ENCODE measurements around the gene SBDS. TPM values are rescaled to one million over a fixed set of nuclear protein-coding genes. Genes with fewer than 3 reads are reported as not detected.
A peak's percentile ranks its signal among the peaks of the same experiment; 100 is the strongest.
"Not testable (repeated sequence)": the region's sequence is repeated elsewhere in the genome, so short reads cannot be mapped to it uniquely, and the experiment has no call there.

SBDS gene
- polyA plus RNA-seq, 4 donors, result 87.9 to 309 (median 203) TPM

- not testable (repeated sequence) for H3K4me3 ChIP-seq (ENCODE audit: low read depth in 1 of 3, low read length in 3 of 3); H3K4me1 ChIP-seq (ENCODE audit: control insufficient read depth in 3 of 3, insufficient read depth in 2 of 3, low read depth in 1 of 3, low read length in 2 of 3); FAIRE-seq; DNase-seq; H3K27me3 ChIP-seq (ENCODE audit: control insufficient read depth in 3 of 3, insufficient read depth in 3 of 3, low read length in 3 of 3); H3K27ac ChIP-seq (ENCODE audit: low read depth in 1 of 3, low read length in 2 of 3)
- Histone ChIP-seq H3K9me3 (ENCODE audit: control insufficient read depth in 2 of 2, insufficient read depth in 1 of 2, low read depth in 1 of 2, low read length in 1 of 2) (peaks cover 0 to 13% of the 10 kb centered on the region in 2 donors), H3K36me3 (ENCODE audit: control insufficient read depth in 3 of 3, insufficient read depth in 2 of 3, low read depth in 1 of 3, low read length in 3 of 3) (peaks cover 0 to 29% (median 6%) of the 10 kb centered on the region in 3 donors)
- 72 to 85% (median 75%) methylated on average over 1 of the region's 2 CpGs for WGBS, 3 donors
Measured at GRCh38 chr7:67031685-67032084, 36.3 kb upstream of the SBDS start.

DNA sequence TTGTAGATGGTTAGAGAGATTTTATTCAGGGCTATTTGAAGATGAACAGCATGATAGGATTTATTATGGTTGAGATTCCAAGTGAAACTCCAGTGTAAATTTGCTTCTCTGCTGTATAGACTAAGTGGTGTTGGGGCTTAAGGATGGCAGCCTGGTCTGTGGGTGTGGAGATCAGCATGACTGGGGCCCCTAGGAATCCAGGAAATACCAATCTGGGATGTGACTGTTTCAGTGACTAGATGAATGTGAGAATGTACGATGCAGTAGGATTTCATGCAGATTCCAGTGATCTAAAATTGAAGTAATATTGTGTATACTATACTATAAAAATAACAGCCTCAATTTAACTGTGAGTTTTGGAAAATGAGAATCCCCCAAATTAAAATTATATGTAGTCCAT, 30.1 kb upstream of the SBDS start:
- not testable (repeated sequence) for FAIRE-seq; H3K9me3 ChIP-seq (ENCODE audit: control insufficient read depth in 2 of 2, insufficient read depth in 1 of 2, low read depth in 1 of 2, low read length in 1 of 2); H3K4me3 ChIP-seq (ENCODE audit: low read depth in 1 of 3, low read length in 3 of 3); DNase-seq; H3K4me1 ChIP-seq (ENCODE audit: control insufficient read depth in 3 of 3, insufficient read depth in 2 of 3, low read depth in 1 of 3, low read length in 2 of 3); H3K27me3 ChIP-seq (ENCODE audit: control insufficient read depth in 3 of 3, insufficient read depth in 3 of 3, low read length in 3 of 3); H3K27ac ChIP-seq (ENCODE audit: low read depth in 1 of 3, low read length in 2 of 3)
- peaks cover 0 to 35% (median 9%) of the 10 kb centered on the region in 3 donors for H3K36me3 ChIP-seq (ENCODE audit: control insufficient read depth in 3 of 3, insufficient read depth in 2 of 3, low read depth in 1 of 3, low read length in 3 of 3)
- WGBS, 3 donors, result 83 to 100% (median 100%) methylated on average over 1 of the region's 1 CpG

DNA sequence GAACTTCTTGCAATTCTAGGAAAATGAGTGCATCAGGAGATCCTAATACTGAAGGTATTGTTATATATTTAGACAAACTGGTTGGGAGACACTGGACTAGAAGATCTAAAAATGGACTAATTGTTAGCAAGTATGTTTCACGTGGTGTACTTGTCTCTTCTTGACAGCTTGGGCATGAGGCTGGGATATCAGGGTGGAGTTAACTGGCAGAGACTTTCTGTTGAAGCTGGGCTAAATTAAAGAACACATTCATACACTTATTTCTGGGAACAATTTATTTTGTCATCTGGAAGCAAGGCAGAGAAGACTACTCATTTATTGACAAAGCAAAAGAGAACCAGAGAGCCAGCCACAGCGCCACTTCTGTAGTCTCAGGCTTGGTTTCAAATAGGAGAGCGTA, 27.1 kb upstream of the SBDS start:
- DNase-seq (no peak), FAIRE-seq (no peak)
- Histone ChIP-seq H3K4me1 (ENCODE audit: control insufficient read depth in 3 of 3, insufficient read depth in 2 of 3, low read depth in 1 of 3, low read length in 2 of 3) (no peaks in the 10 kb centered on the region), H3K27ac (ENCODE audit: low read depth in 1 of 3, low read length in 2 of 3) (no peak overlapping the region), H3K4me3 (ENCODE audit: low read depth in 1 of 3, low read length in 3 of 3) (no peak overlapping the region), H3K9me3 (ENCODE audit: control insufficient read depth in 2 of 2, insufficient read depth in 1 of 2, low read depth in 1 of 2, low read length in 1 of 2) (no peaks in the 10 kb centered on the region), H3K27me3 (ENCODE audit: control insufficient read depth in 3 of 3, insufficient read depth in 3 of 3, low read length in 3 of 3) (no peaks in the 10 kb centered on the region), H3K36me3 (ENCODE audit: control insufficient read depth in 3 of 3, insufficient read depth in 2 of 3, low read depth in 1 of 3, low read length in 3 of 3) (peaks cover 6 to 50% (median 8%) of the 10 kb centered on the region in 3 donors)
- WGBS, 3 donors, result 88 to 93% (median 90%) methylated on average over 3 of the region's 3 CpGs

DNA sequence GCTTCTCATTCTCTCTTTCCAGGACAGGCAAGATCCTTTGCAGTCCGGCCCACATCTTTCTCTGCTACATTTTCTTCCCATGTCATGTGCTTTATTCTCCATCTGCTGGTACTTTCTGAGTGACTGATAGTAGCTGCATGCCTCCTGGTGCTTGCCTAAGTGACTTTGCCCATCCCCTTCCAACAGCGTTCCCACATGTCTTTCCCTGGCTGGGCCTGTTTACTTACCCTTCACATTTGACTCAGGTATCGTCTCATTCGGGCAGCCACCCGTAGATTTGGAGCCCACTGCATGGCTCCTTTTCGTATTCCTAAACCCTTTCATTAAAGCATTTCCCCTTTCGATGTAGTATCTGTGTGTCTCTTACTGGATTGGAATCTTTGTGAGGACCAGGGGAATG, 25.9 kb upstream of the SBDS start:
- no peaks in the 10 kb centered on the region for H3K27me3 ChIP-seq (ENCODE audit: control insufficient read depth in 3 of 3, insufficient read depth in 3 of 3, low read length in 3 of 3)
- WGBS, 3 donors, result 90 to 93% (median 91%) methylated on average over 7 of the region's 7 CpGs
- DNase-seq (no peak), FAIRE-seq (no peak)
- H3K4me1 ChIP-seq (ENCODE audit: control insufficient read depth in 3 of 3, insufficient read depth in 2 of 3, low read depth in 1 of 3, low read length in 2 of 3), result no peaks in the 10 kb centered on the region
- no peak overlapping the region for H3K27ac ChIP-seq (ENCODE audit: low read depth in 1 of 3, low read length in 2 of 3)
- H3K4me3 ChIP-seq (ENCODE audit: low read depth in 1 of 3, low read length in 3 of 3), result no peak overlapping the region
- no peaks in the 10 kb centered on the region for H3K9me3 ChIP-seq (ENCODE audit: control insufficient read depth in 2 of 2, insufficient read depth in 1 of 2, low read depth in 1 of 2, low read length in 1 of 2)
- peaks cover 6 to 52% (median 8%) of the 10 kb centered on the region in 3 donors for H3K36me3 ChIP-seq (ENCODE audit: control insufficient read depth in 3 of 3, insufficient read depth in 2 of 3, low read depth in 1 of 3, low read length in 3 of 3)

- Histone ChIP-seq H3K4me3 (ENCODE audit: low read depth in 1 of 3, low read length in 3 of 3) (no peak overlapping the region), H3K27ac (ENCODE audit: low read depth in 1 of 3, low read length in 2 of 3) (peak overlapping the region in 1 of 3 donors; percentile 56), H3K36me3 (ENCODE audit: control insufficient read depth in 3 of 3, insufficient read depth in 2 of 3, low read depth in 1 of 3, low read length in 3 of 3) (peaks cover 6 to 63% (median 8%) of the 10 kb centered on the region in 3 donors), H3K9me3 (ENCODE audit: control insufficient read depth in 2 of 2, insufficient read depth in 1 of 2, low read depth in 1 of 2, low read length in 1 of 2) (no peaks in the 10 kb centered on the region), H3K27me3 (ENCODE audit: control insufficient read depth in 3 of 3, insufficient read depth in 3 of 3, low read length in 3 of 3) (no peaks in the 10 kb centered on the region), H3K4me1 (ENCODE audit: control insufficient read depth in 3 of 3, insufficient read depth in 2 of 3, low read depth in 1 of 3, low read length in 2 of 3) (no peaks in the 10 kb centered on the region)
- WGBS, 3 donors, result 65 to 81% (median 74%) methylated on average over 8 of the region's 8 CpGs
- DNase-seq (peak; percentile 47 to 78), FAIRE-seq (no peak)
Measured at GRCh38 chr7:67019562-67020390, 24.4 kb upstream of the SBDS start.

GRCh38 chr7:67018940-67019339, 23.6 kb upstream of the SBDS start:
- no peak for FAIRE-seq
- Histone ChIP-seq H3K27me3 (ENCODE audit: control insufficient read depth in 3 of 3, insufficient read depth in 3 of 3, low read length in 3 of 3) (no peaks in the 10 kb centered on the region), H3K4me3 (ENCODE audit: low read depth in 1 of 3, low read length in 3 of 3) (no peak overlapping the region), H3K4me1 (ENCODE audit: control insufficient read depth in 3 of 3, insufficient read depth in 2 of 3, low read depth in 1 of 3, low read length in 2 of 3) (no peaks in the 10 kb centered on the region), H3K27ac (ENCODE audit: low read depth in 1 of 3, low read length in 2 of 3) (no peak overlapping the region), H3K9me3 (ENCODE audit: control insufficient read depth in 2 of 2, insufficient read depth in 1 of 2, low read depth in 1 of 2, low read length in 1 of 2) (no peaks in the 10 kb centered on the region), H3K36me3 (ENCODE audit: control insufficient read depth in 3 of 3, insufficient read depth in 2 of 3, low read depth in 1 of 3, low read length in 3 of 3) (peaks cover 6 to 65% (median 8%) of the 10 kb centered on the region in 3 donors)
- DNase-seq, result no peak
- WGBS, 3 donors, result 73 to 86% (median 85%) methylated on average over 7 of the region's 7 CpGs

DNA sequence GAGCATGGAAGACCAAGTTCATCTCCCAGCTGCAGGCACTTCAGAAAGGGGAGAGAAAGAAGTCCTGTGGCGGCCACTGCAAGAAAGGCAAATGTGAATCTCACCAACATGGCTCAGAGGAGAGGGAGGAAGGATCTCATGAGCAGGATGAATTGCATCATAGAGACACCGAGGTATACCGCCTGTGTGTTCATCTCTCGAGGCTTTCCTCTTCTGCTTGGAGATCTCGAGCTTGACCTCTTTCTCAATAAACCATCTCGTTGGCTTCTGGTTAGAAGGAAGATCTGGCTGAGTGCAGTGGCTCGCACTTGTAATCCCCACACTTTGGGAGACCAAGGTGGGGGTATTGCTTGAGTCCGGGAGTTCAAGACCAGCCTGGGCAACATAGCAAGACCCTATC, 22.6 kb upstream of the SBDS start:
- DNase-seq; H3K4me1 ChIP-seq (ENCODE audit: control insufficient read depth in 3 of 3, insufficient read depth in 2 of 3, low read depth in 1 of 3, low read length in 2 of 3); H3K4me3 ChIP-seq (ENCODE audit: low read depth in 1 of 3, low read length in 3 of 3); H3K27me3 ChIP-seq (ENCODE audit: control insufficient read depth in 3 of 3, insufficient read depth in 3 of 3, low read length in 3 of 3); H3K27ac ChIP-seq (ENCODE audit: low read depth in 1 of 3, low read length in 2 of 3); H3K9me3 ChIP-seq (ENCODE audit: control insufficient read depth in 2 of 2, insufficient read depth in 1 of 2, low read depth in 1 of 2, low read length in 1 of 2); FAIRE-seq: not testable (repeated sequence)
- 92 to 94% (median 93%) methylated on average over 8 of the region's 8 CpGs for WGBS, 3 donors
- H3K36me3 ChIP-seq (ENCODE audit: control insufficient read depth in 3 of 3, insufficient read depth in 2 of 3, low read depth in 1 of 3, low read length in 3 of 3), result peaks cover 6 to 64% (median 8%) of the 10 kb centered on the region in 3 donors

DNA sequence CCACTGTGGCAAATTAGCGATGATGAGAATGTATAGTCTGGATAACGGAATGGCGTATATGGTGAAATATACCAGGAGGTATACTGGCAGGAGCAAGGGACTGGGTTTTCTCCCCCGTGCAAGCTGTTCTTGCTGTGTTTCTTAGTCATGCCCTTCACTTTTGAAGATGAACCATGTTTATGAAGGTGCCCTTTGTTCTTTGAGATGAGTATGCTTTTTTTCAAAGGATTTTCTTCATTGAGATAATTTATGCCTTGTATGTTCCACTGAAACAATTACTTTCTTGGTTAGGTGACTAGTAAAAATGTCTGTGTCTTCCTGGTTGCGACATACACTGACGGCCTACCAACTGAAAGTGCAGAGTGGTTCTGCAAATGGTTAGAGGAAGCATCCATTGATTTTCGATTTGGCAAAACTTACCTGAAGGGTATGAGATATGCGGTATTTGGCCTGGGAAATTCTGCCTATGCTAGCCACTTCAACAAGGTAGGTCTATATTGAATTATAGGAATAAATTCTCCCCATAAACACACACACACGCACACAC, 18.8 kb upstream of the SBDS start:
- 90 to 97% (median 94%) methylated on average over 9 of the region's 9 CpGs for WGBS, 3 donors
- peaks cover 4 to 61% (median 8%) of the 10 kb centered on the region in 3 donors for H3K36me3 ChIP-seq (ENCODE audit: control insufficient read depth in 3 of 3, insufficient read depth in 2 of 3, low read depth in 1 of 3, low read length in 3 of 3)
- FAIRE-seq, result not testable (repeated sequence)

More for the DNA sequence above, 18.8 kb upstream of the SBDS start:
- H3K4me3 ChIP-seq (ENCODE audit: low read depth in 1 of 3, low read length in 3 of 3); H3K27ac ChIP-seq (ENCODE audit: low read depth in 1 of 3, low read length in 2 of 3); H3K9me3 ChIP-seq (ENCODE audit: control insufficient read depth in 2 of 2, insufficient read depth in 1 of 2, low read depth in 1 of 2, low read length in 1 of 2); H3K4me1 ChIP-seq (ENCODE audit: control insufficient read depth in 3 of 3, insufficient read depth in 2 of 3, low read depth in 1 of 3, low read length in 2 of 3); DNase-seq; H3K27me3 ChIP-seq (ENCODE audit: control insufficient read depth in 3 of 3, insufficient read depth in 3 of 3, low read length in 3 of 3): not testable (repeated sequence)

Measured in small intestine (tissue), 7 donors.